ENCODE results near the gene UBE2E2. TPM values are rescaled to one million over a fixed set of nuclear protein-coding genes. Genes with fewer than 3 reads are reported as not detected.

UBE2E2 gene
- total RNA-seq, 1 experiment from 2014 or later: 38.6 TPM

DNA sequence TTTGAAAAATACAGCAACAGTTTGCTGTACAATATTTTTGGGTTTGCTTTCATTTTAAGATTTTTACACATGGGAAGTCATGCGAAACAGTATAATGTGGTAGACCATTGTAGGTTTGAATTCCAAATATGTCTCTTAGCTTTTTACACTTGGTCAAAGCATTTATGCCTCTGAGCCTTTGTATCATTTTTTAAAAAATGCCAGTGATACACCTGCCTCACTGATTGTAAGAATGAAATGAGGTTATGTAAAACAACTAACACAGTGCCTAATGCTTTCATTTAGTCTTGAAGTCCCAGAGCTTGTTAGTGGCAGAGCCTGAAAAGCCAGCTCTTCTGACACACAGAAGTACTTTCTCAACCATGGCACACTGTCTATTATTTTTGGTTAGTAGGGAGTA, 202.0 kb downstream of the UBE2E2 start:
- Histone ChIP-seq H2BK15ac (ENCODE audit: low read depth, low read length) (no peak overlapping the region), H3K27ac (ENCODE audit: insufficient read length, low read depth, low read length) (no peak overlapping the region), H3T11ph (ENCODE audit: low read length) (no peak overlapping the region), H3K56ac (ENCODE audit: insufficient read length, low read depth, low read length) (no peak overlapping the region), H4K91ac (ENCODE audit: insufficient read length, low read depth, low read length) (no peak overlapping the region), H3K4me1 (ENCODE audit: insufficient read depth, low read length) (peaks cover 2% of the 10 kb centered on the region; the same call in 1 of the 2 replicates), H3K9me3 (ENCODE audit: control insufficient read depth, low read depth, low read length) (no peaks in the 10 kb centered on the region), H3K23ac (ENCODE audit: insufficient read length, low read depth, low read length) (no peak overlapping the region), H4K20me1 (ENCODE audit: control insufficient read depth, insufficient read depth, insufficient read length) (no peaks in the 10 kb centered on the region), H2BK12ac (ENCODE audit: insufficient read length, low read depth, low read length) (no peak overlapping the region), H4K5ac (ENCODE audit: insufficient read length, low read depth, low read length) (no peak overlapping the region), H3K4ac (ENCODE audit: low read depth, low read length) (no peak overlapping the region), H4K8ac (replicated peaks; ENCODE audit: insufficient read length, low read depth, low read length) (no peak overlapping the region), H3K79me1 (ENCODE audit: insufficient read depth, low read depth, low read length, poor library complexity, severe bottlenecking) (no peaks in the 10 kb centered on the region), H2BK5ac (ENCODE audit: insufficient read length, low read length) (no peak overlapping the region), H3K23me2 (ENCODE audit: insufficient read length, low read depth, low read length, poor library complexity, severe bottlenecking) (no peaks in the 10 kb centered on the region), H3K27me3 (ENCODE audit: insufficient read depth, low read length) (no peaks in the 10 kb centered on the region), H2BK120ac (ENCODE audit: low read depth, low read length, poor library complexity, severe bottlenecking) (no peak overlapping the region), H3K14ac (ENCODE audit: insufficient read depth, low read length) (no peak overlapping the region), H3K79me2 (ENCODE audit: insufficient read depth, low read length) (no peaks in the 10 kb centered on the region; the same call in 1 of the 2 replicates), H3K4me2 (ENCODE audit: insufficient read depth, insufficient read length, low read length) (no peak overlapping the region), H3K9ac (ENCODE audit: extremely low read depth, insufficient read length, low read length) (no peak overlapping the region), H2AK5ac (ENCODE audit: insufficient read length, low read length) (no peak overlapping the region), H3K18ac (ENCODE audit: insufficient read length, low read depth, low read length) (no peak overlapping the region), H2AFZ (ENCODE audit: low read length) (no peak overlapping the region), H2BK20ac (ENCODE audit: low read depth, low read length, poor library complexity, severe bottlenecking) (no peak overlapping the region)
- Mint-ChIP-seq H3K27ac (no peak overlapping the region), H3K4me1 (peaks cover 15 to 20% of the 10 kb centered on the region in 2 experiments), H3K36me3 (ENCODE audit: insufficient read depth in 1 of 3, low read depth in 3 of 3) (no peaks in the 10 kb centered on the region), H3K9me3 (no peaks in the 10 kb centered on the region), H3K27me3 (ENCODE audit: low read depth) (no peaks in the 10 kb centered on the region), H3K4me3 (no peak overlapping the region)
- no peak for DNase-seq
- WGBS (ENCODE audit: extremely low coverage, insufficient read length, low lambda C conversion rate): no CpG with 5 or more reads among the region's 1 CpG
- TF ChIP-seq, protein P1, sequence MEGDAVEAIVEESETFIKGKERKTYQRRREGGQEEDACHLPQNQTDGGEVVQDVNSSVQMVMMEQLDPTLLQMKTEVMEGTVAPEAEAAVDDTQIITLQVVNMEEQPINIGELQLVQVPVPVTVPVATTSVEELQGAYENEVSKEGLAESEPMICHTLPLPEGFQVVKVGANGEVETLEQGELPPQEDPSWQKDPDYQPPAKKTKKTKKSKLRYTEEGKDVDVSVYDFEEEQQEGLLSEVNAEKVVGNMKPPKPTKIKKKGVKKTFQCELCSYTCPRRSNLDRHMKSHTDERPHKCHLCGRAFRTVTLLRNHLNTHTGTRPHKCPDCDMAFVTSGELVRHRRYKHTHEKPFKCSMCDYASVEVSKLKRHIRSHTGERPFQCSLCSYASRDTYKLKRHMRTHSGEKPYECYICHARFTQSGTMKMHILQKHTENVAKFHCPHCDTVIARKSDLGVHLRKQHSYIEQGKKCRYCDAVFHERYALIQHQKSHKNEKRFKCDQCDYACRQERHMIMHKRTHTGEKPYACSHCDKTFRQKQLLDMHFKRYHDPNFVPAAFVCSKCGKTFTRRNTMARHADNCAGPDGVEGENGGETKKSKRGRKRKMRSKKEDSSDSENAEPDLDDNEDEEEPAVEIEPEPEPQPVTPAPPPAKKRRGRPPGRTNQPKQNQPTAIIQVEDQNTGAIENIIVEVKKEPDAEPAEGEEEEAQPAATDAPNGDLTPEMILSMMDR (conservative IDR thresholded peaks at IDR 0.05): no peak

Measured in H9 (cell line).